GM18951 (cell line): ENCODE measurements around the gene GUCA1C.

ENCODE experiments used
- POLR2A ChIP-seq: IDR thresholded peaks from 4 replicates; pipeline ENCODE4 v1.6.1; 2011; ENCODE audit warnings: mild to moderate bottlenecking; ENCODE audit not compliant: insufficient read length, insufficient read depth; ENCODE audit errors: extremely low read depth
- in situ Hi-C: fragments of 300-500 bp; cut with MboI; formaldehyde crosslinking; loops from one replicate; pipeline ENCODE4 v1.12.0; 2022; ENCODE audit warnings: low sequenced_read_pairs, mixed read lengths, inconsistent platforms; ENCODE audit not compliant: unreplicated experiment

The GUCA1C gene

DNA sequence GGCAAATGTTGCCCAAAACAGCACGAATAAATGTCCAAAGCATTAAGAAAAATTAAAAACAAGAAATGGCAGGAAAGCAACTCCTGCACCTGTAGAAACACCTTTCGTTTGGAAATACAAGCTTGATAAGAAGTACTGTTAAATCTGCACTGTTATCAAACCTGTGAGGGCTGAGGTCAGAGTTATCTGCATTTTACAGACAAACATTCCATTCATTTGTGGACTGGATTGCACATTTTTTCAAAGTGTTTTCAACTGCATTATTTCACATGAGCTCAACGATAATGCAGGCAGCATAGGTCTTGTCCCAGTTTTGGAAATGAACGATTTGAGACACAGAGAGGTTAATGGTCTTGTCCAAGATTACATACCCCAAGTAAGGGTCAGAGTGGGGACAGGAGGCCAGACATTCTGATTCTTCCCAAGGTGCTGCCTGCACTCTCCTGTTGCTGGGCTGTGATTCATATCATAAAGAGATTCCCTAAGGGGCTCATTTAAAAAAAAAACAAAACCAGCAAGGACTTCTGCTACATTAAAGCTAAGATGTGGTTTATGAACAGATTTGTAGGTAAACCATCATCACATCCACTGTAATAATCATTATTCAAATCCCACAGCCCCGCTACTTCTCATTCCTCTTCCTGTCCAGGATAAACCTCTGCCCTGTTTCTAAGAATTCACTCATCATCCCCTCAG is 13.0 kb downstream of the GUCA1C start:
- no peak for TF ChIP-seq POLR2A
- in situ Hi-C loops, result no loop called here

DNA sequence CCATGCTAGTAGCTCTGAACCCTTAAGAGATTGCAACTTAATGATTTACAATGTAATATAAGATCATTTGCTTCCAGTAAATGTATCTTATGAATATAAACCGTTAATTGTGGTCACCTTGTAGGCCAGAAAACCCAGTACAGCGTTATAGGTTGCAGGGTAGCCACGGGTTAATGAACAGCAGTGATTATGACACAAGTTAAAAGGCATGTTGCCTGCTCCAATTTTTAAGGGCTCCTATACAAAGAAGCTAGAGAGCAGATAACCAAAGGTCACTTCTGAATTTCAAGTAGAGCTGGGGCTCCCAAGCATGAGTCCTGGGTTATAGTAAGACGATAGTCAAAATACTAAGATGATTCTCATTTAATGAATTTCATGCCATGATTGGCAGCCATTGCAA is 13.5 kb downstream of the GUCA1C start:
- TF ChIP-seq POLR2A, result no peak
- in situ Hi-C loops, result no loop called here

DNA sequence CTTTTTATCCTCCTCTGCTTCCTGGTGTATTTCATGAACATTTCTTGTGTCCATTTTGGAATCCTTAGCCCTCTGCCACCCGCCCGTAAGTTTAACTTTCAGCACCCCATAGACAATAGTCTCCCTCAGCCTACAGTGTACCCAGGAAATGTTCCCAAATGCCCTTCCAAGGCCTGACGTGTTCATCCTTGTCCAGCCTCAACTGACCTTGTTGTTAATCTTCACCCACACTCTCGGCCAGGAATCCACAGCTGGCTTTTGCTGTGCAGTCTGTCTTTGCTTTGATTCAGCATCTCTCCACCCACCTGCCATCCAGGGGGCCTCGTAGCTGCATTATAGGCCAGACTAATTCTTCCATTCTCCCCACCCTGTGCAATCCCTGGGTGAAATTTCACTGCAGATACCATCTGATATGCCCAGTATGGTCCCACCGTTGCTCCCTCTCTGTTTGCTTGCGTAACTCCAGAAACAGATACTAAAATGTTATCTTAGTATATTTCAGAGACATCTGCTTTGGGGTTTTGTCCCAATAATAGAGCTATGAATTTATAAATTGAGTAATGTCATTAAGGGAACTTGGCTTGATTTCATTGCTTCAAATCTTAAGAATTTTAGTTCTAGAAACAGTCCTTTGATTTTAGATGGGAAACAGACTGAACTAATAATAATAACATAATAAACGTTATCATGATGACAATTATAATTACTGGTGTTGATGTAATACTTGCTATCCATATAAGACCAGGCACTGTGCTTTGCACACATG is 16.6 kb downstream of the GUCA1C start:
- in situ Hi-C loops, result no loop called here
- TF ChIP-seq POLR2A, result no peak

DNA sequence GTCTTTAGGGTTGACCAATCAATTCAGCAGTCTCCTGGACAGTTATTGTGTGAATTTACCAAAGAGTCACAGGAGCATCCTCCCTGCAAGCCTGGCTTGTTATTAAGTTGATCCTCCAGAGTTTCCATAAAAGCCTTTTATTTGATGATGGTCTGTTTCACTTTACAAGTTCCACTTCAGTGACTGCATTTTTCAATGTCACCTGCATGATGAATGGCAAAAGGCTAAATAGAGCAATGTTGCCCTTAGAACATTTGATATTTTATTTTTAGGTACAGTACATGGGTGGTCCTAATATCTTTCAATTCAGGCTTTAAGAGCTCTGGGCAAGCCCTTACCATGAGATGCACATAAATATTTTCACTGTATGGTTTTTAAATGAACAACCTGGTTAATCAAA is 22.6 kb downstream of the GUCA1C start:
- no peak for TF ChIP-seq POLR2A
- in situ Hi-C loops, result no loop called here

DNA sequence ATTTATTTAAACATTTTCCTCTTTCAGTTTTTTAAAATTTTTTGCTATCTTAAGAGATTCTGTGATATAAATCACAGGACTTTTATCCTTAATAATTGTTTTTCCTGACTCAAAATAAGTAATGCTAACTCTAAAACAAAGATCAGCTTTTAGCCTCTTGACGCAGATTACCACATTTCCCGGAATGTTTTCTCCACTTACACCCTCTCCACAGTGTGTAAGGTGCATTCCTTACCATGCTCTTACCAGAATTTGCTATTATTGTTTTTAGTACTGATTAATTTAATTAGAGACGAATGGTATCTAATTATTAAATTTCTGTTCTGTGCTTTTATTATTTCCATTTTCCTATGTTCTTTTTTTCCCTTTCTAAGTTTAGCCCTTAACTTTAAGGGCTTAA is 34.8 kb downstream of the GUCA1C start:
- no peak for TF ChIP-seq POLR2A
- in situ Hi-C loops, result loop anchor here (10.0 kb wide), 2 partner anchors 254 to 414 kb away; no protein-coding TSS in a partner anchor

DNA sequence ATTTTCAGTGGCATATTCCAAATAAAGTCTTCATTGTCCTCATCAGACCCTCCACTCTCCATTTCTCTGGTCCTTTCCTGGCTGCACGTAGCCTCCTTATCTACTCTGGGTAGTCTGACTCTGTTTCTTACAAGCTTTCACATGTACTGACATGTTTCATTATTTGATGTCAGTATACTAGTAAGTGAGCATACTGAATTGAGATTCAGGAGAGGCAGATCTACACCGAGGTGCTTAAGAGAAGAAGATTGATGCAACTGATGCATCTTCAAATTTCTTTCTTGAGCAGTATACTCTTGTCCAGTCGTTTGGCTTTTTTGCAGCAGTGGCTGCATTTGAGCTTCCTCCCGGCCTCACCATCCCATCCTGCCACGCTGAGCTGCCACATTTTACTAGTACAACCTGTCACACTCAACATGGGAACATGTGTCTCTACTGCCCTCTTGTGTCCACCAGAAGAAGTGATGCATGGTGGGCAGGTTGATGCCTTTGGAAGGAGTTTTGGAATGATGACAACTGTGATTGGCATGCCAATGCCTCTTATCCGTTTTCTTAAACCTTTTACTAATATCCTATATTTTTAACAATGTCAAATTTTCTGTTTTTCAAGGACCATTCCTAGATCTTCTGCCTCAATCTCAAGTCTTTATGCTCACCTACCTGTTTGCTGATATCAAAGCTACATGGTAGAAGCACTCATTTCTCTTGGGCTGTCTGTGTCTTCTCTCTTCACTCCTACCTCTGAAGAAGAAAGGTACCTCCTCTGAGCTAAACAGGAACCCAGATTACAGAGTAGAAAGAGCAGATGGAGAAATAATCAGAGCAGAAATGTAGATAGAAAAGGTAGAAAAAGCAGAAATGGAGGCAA is 38.7 kb downstream of the GUCA1C start:
- TF ChIP-seq POLR2A, result no peak
- in situ Hi-C loops, result loop anchor here (10.0 kb wide), 2 partner anchors 250 to 410 kb away; no protein-coding TSS in a partner anchor

DNA sequence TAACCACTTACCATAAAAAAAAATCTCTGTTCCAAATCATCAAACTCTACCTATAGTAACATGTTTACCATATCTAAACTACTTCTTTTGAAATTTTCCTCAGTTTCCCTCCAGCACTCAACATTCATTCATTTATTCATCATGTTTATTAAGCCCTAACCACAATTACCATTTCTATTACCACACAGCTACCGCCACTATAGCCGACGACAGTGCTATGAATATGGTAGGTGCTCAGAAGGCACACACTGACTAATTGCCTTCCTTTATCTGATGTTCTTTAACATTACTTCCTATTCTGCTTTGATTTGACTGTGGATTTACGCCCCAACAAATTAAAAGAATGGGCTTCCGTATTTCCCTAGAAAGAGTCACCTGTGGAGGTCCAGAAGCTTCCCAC is 43.9 kb downstream of the GUCA1C start:
- in situ Hi-C loops, result loop anchor here (10.0 kb wide), 2 partner anchors 245 to 405 kb away; no protein-coding TSS in a partner anchor
- TF ChIP-seq POLR2A, result no peak

DNA sequence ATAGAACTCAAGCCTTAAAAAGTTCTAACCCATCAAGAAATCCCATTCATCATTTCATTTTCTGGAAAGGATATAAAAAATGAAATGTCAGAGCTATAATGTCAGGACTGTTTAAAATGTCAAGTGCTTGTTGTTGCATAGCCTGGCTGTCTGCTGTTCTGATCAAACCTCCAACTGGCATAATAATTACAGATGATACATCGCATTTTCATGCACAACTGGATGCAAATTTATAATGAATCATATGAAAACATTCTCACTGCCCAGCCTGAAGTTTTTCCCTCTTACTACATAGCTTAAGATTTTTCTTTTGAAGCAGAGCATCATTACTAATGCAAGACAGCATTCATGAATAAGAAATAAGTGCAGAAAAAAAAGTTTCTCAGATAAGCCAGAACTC is 46.5 kb downstream of the GUCA1C start:
- in situ Hi-C loops, result no loop called here
- TF ChIP-seq POLR2A, result no peak

DNA sequence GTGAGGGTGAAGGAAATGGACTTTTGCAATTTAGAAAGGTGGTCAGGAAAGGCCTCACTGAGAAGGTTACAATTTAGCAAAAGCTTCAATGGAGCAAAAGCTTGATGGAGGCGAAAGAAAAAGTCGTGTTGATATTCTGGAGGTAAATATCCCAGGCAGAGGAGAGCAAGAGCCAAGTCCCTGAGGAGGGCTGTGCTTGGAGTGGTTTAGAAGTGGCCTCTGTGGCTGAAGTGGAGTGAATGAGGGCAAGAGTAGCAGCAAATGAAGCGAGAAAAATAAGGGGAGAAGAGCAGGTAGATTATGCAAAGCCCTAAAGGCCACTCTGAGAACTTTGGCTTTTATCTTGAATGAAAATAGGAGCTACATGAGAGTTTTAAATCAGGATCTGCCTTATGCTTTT is 54.1 kb downstream of the GUCA1C start:
- in situ Hi-C loops, result no loop called here
- no peak for TF ChIP-seq POLR2A

DNA sequence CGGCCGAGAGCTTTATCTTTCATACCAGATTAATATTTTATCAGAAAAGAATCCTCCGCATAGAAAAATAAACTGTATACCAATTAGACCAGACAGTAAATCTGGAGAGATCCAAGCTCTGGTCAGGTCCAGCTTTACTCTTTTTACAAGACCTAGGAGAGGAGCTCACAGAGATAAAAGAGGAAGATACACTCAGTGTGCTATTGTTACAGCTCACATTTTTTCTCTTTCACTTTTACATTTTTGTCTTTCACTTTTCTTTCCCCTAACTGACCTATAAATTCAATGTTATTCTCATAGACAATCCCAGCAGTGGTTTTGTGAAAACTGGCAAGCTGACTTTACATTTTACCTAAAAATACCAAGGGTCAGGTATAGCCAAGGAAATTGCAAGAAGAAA is 55.8 kb downstream of the GUCA1C start:
- in situ Hi-C loops, result no loop called here
- no peak for TF ChIP-seq POLR2A

DNA sequence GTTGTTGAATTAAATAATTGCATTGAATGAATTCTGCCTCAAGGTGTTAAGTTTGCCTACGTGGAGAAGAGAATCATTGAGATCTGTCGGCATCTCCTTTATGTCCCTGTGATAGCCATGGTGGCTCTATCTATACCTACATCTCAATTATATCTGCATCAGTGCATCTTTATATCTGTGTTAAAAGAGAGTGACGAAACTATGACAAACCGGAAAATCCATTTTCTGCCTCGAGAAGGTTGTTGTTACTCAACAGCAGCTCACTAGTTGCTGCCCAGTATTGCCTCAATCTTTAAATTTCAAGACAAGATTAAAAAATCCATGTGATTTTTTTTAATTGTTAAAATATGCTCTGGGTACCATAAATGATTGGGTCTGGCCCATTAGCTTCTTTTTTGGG is 58.7 kb downstream of the GUCA1C start:
- TF ChIP-seq POLR2A, result no peak

DNA sequence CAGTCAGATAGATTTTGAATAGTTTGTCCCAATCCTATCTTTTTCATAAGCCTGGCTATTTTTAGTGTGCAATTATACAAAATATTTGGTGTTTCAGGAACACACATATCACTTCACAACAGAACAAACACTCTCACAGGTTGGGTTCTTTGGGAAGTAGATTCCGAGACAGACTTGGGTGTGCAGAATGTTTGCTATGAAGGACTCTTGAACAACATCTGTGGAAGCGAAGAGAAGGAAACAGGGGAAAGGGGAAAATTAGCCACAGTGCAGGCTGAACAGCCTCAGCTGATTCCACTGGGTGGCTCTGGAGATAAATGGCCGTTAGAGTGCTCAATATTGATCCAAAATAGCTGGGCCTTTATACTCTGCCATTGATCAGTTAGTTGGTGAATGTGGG is 61.8 kb downstream of the GUCA1C start:
- no peak for TF ChIP-seq POLR2A
- in situ Hi-C loops, result no loop called here

More for the DNA sequence above, 58.7 kb downstream of the GUCA1C start:
- in situ Hi-C loops, result no loop called here

DNA sequence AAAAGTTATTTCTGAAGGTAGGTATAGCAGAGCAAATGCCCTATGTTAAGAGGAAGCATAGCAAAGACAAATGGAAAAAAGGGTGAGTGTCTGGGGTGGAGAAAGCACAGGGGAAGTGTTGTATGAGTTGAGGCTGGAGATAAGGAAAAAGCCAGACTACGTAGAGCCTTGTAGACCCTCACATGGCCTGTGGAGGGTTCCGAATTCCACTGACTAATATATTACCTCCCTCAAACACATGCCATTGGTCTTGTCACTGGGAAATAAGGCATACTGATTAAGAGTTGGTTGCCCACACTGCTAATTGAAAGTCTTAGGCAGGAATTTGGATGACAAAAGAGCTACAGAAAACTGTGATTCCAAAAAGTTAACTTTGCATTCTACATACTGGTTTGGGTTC is 65.9 kb downstream of the GUCA1C start:
- no peak for TF ChIP-seq POLR2A
- in situ Hi-C loops, result no loop called here
